Fibroblast of lung (primary cell): Measurements from ENCODE around the gene LMBRD1.

ENCODE experiments used
- EZH2 ChIP-seq: IDR thresholded peaks from 2 replicates; pipeline ENCODE4 v1.5.1; 2012; ENCODE audit warnings: low read length, control low read depth, mild to moderate bottlenecking; ENCODE audit errors: missing control alignments
- TF ChIP-seq, protein P1 (sequence below), 2 donors: IDR thresholded peaks in 1 of 2; conservative IDR thresholded peaks in 1 of 2; 1 replicate in 1 of 2; 2 replicates in 1 of 2; pipeline ENCODE4 v1.5.1; 2011 to 2012; ENCODE audit warnings: low read length in 2 of 2, control low read depth in 1 of 2, inconsistent platforms in 1 of 2, low read depth in 1 of 2, mild to moderate bottlenecking in 1 of 2

GRCh38 chr6:69699655-69700054 lies 97.2 kb downstream of the LMBRD1 start:
- TF ChIP-seq, protein P1, sequence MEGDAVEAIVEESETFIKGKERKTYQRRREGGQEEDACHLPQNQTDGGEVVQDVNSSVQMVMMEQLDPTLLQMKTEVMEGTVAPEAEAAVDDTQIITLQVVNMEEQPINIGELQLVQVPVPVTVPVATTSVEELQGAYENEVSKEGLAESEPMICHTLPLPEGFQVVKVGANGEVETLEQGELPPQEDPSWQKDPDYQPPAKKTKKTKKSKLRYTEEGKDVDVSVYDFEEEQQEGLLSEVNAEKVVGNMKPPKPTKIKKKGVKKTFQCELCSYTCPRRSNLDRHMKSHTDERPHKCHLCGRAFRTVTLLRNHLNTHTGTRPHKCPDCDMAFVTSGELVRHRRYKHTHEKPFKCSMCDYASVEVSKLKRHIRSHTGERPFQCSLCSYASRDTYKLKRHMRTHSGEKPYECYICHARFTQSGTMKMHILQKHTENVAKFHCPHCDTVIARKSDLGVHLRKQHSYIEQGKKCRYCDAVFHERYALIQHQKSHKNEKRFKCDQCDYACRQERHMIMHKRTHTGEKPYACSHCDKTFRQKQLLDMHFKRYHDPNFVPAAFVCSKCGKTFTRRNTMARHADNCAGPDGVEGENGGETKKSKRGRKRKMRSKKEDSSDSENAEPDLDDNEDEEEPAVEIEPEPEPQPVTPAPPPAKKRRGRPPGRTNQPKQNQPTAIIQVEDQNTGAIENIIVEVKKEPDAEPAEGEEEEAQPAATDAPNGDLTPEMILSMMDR (conservative IDR thresholded peaks at IDR 0.05 in 1 of 2, IDR thresholded peaks at IDR 0.05 in 1 of 2; ENCODE audit: low read depth in 1 of 2, low read length in 2 of 2): no peak
- no peak for TF ChIP-seq EZH2
